Right lobe of liver (tissue), 6 donors: ENCODE results near the gene NR6A1. TPM values are rescaled to one million over a fixed set of nuclear protein-coding genes. Genes with fewer than 3 reads are reported as not detected.

Source experiments
- ATAC-seq, 4 donors: fragments of 200-7000 bp; cut with Tn5 transposase; one replicate each; pipeline ENCODE4 v1.9.1; 2020; ENCODE audit warnings: mild to moderate bottlenecking in 4 of 4, moderate library complexity in 4 of 4
- DNase-seq, 3 donors: peaks; one replicate each; pipeline ENCODE4 v3.0.0-alpha.2; 2020
- H3K27ac ChIP-seq, 3 donors: fragments of 200-600 bp; one replicate each; pipeline ENCODE4 v1.8.0; 2022
- H3K27me3 ChIP-seq, 2 donors: fragments of 200-600 bp; one replicate each; pipeline ENCODE4 v1.8.0; 2022
- H3K36me3 ChIP-seq, 4 donors: fragments of 200-600 bp; sonication (generic) in 1 of 4; one replicate each; pipeline versions ENCODE4 v1.5.1 to v1.8.0; 2017 to 2022; ENCODE audit warnings: control low read depth in 1 of 4
- H3K4me1 ChIP-seq, 4 donors: fragments of 200-600 bp; sonication (generic) in 1 of 4; one replicate each; pipeline versions ENCODE4 v1.5.1 to v1.8.0; 2017 to 2022; ENCODE audit warnings: control low read depth in 1 of 4
- H3K4me3 ChIP-seq, 3 donors: fragments of 200-600 bp; one replicate each; pipeline ENCODE4 v1.8.0; 2022
- H3K9me3 ChIP-seq, 4 donors: fragments of 200-600 bp; sonication (generic) in 1 of 4; one replicate each; pipeline versions ENCODE4 v1.5.1 to v1.8.0; 2017 to 2022; ENCODE audit warnings: control low read depth in 1 of 4
- CTCF ChIP-seq, 4 donors: fragments of 200-600 bp in 3 of 4; fragments of 450-650 bp in 1 of 4; IDR thresholded peaks; one replicate each; pipeline versions ENCODE4 v1.5.1 to v1.8.0; 2016 to 2022; ENCODE audit warnings: antibody characterized with exemption in 4 of 4, mild to moderate bottlenecking in 2 of 4
- POLR2A ChIP-seq: fragments of 450-650 bp; IDR thresholded peaks from one replicate; pipeline ENCODE4 v1.6.1; 2017; ENCODE audit warnings: antibody characterized with exemption, mild to moderate bottlenecking
- WGBS: methylation state at CpG from one replicate; pipeline ENCODE4 v1.1.6; 2018; ENCODE audit warnings: low coverage, low lambda C conversion rate; ENCODE audit not compliant: insufficient coverage; ENCODE audit errors: missing lambda C conversion rate; 5-methylcytosine and 5-hydroxymethylcytosine counted together
- intact Hi-C, 2 donors: fragments of 100-400 bp; cut with DNase I; formaldehyde crosslinking; loops; one replicate each; pipeline versions ENCODE4 v1.11.2 to v1.14.1; 2022
- total RNA-seq, 6 experiments: library from RNA; depleted of rRNA in 2 of 6; stranded (reverse); fragments of >200 nt in 2 of 6; fragmentation: NEBNext Ultra II Directional in 3 of 6; extraction: Animal tissue kit (Norgen Biotek cat#: 25700) in 3 of 6; gene quantifications; one replicate each; pipeline versions ENCODE4 v1.1.0 to v1.2.4, GENCODE V29; 2016 to 2023
- donor health status: DM: no; HTN: yes; CAD: no.
- donor health status: DM: no; HTN: no; CAD: no.
- donor health status: DM: no; HTN: no; CAD: no.
- donor health status: DM: no; HTN: yes; CAD: no.
- donor health status: DM: no; HTN: yes; CAD: no.

The NR6A1 gene
- total RNA-seq, 6 experiments from 2014 or later, result 1.3 to 3.6 (median 1.9) TPM

GRCh38 chr9:124720429-124721108 lies 50.5 kb downstream of the NR6A1 start:
- no peaks in the 10 kb centered on the region for H3K36me3 ChIP-seq
- H3K27ac ChIP-seq, result peak overlapping the region in 1 of 3 donors; percentile 56
- no peak overlapping the region for H3K4me3 ChIP-seq
- H3K27me3 ChIP-seq, result no peaks in the 10 kb centered on the region
- TF ChIP-seq CTCF (IDR thresholded peaks at IDR 0.05) (no peak), POLR2A (no peak)
- no peaks in the 10 kb centered on the region for H3K9me3 ChIP-seq
- intact Hi-C loops, result no loop called here
- DNase-seq (no peak), ATAC-seq (no peak)
- WGBS, result 51% methylated on average over 3 of the region's 3 CpGs
- peaks cover 0 to 45% (median 15%) of the 10 kb centered on the region in 4 donors for H3K4me1 ChIP-seq

GRCh38 chr9:124718928-124719327 lies 52.2 kb downstream of the NR6A1 start:
- DNase-seq (no peak), ATAC-seq (no peak)
- no peaks in the 10 kb centered on the region for H3K36me3 ChIP-seq
- intact Hi-C loops, result loop anchor here in 1 of 2 donors (10.0 kb wide), 2 partner anchors 46 to 94 kb away; no protein-coding TSS in a partner anchor
- 88% methylated on average over 1 of the region's 6 CpGs for whole genome bisulfite sequencing
- H3K4me1 ChIP-seq, result peaks cover 0 to 29% (median 8%) of the 10 kb centered on the region in 4 donors
- no peaks in the 10 kb centered on the region for H3K27me3 ChIP-seq
- no peak overlapping the region for H3K4me3 ChIP-seq
- H3K9me3 ChIP-seq, result no peaks in the 10 kb centered on the region
- H3K27ac ChIP-seq, result no peak overlapping the region
- TF ChIP-seq CTCF (IDR thresholded peaks at IDR 0.05) (no peak), POLR2A (no peak)

DNA sequence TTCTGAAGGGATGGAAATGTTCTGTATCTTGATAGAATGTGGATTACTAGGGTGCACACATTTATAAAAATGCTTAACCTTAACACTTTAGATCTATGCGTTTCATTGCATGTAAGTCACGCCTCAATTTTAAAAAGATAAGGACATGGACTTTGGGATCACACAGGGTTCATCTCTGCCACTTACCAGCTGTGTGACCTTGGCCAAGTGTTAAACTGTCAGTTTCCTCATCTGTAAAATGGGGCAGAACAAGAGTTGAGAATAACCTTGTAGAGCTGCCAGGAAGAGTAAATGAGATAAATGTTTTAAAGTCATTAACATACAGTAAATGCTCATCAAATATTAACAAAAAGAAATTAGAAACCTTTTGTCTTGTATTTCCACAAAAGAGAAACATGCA lies 53.5 kb downstream of the NR6A1 start:
- intact Hi-C loops, result loop anchor here in 1 of 2 donors (10.0 kb wide), 2 partner anchors 47 to 93 kb away; no protein-coding TSS in a partner anchor
- ATAC-seq, result no peak

GRCh38 chr9:124716808-124717207 lies 54.3 kb downstream of the NR6A1 start:
- TF ChIP-seq CTCF (IDR thresholded peaks at IDR 0.05) (no peak), POLR2A (no peak)
- no peaks in the 10 kb centered on the region for H3K27me3 ChIP-seq
- 86% methylated on average over 6 of the region's 6 CpGs for WGBS
- H3K4me1 ChIP-seq, result peaks cover 0 to 17% (median 8%) of the 10 kb centered on the region in 4 donors
- ATAC-seq (no peak), DNase-seq (no peak)
- H3K36me3 ChIP-seq, result no peaks in the 10 kb centered on the region
- no peak overlapping the region for H3K4me3 ChIP-seq
- intact Hi-C loops, result loop anchor here in 1 of 2 donors (10.0 kb wide), 2 partner anchors 48 to 92 kb away; no protein-coding TSS in a partner anchor
- no peak overlapping the region for H3K27ac ChIP-seq
- H3K9me3 ChIP-seq, result no peaks in the 10 kb centered on the region

More for the DNA sequence above, 53.5 kb downstream of the NR6A1 start:
- Histone ChIP-seq H3K27me3 (no peaks in the 10 kb centered on the region), H3K4me1 (peaks cover 0 to 20% (median 7%) of the 10 kb centered on the region in 4 donors), H3K27ac (no peak overlapping the region), H3K4me3 (no peak overlapping the region), H3K36me3 (no peaks in the 10 kb centered on the region), H3K9me3 (no peaks in the 10 kb centered on the region)
- no peak for TF ChIP-seq POLR2A
- no peak for TF ChIP-seq CTCF (IDR thresholded peaks at IDR 0.05)
- DNase-seq, result no peak
- 84% methylated on average over 2 of the region's 2 CpGs for WGBS
